Body of pancreas (tissue), 4 donors: ENCODE data around the gene RELL2. TPM values are rescaled to one million over a fixed set of nuclear protein-coding genes. Genes with fewer than 3 reads are reported as not detected.

Experiments used
- ATAC-seq: fragments of 150-250 bp; one replicate; pipeline ENCODE4 v1.9.1; 2016
- DNase-seq, 4 donors: peaks; one replicate each; pipeline ENCODE4 v3.0.0-alpha.2; 2019
- H3K27ac ChIP-seq, 4 donors: fragments of 200-600 bp; sonication (generic); 1 replicate in 3 of 4; 2 replicates in 1 of 4; pipeline versions ENCODE4 v1.5.1 to v1.6.1; 2016 to 2019; ENCODE audit warnings: mild to moderate bottlenecking in 1 of 4, mixed read lengths in 1 of 4, moderate library complexity in 1 of 4
- H3K27me3 ChIP-seq, 2 donors: fragments of 200-600 bp; sonication (generic); one replicate each; pipeline ENCODE4 v1.6.0; 2016; ENCODE audit warnings: mild to moderate bottlenecking in 1 of 2
- H3K36me3 ChIP-seq, 2 donors: fragments of 200-600 bp; sonication (generic); replicated peaks in 1 of 2; 2 replicates each; pipeline ENCODE4 v1.5.1; 2016; ENCODE audit warnings: low read depth in 2 of 2; ENCODE audit not compliant: insufficient read depth in 1 of 2
- H3K4me1 ChIP-seq: fragments of 200-600 bp; sonication (generic); one replicate; pipeline ENCODE4 v1.6.0; 2016
- H3K4me3 ChIP-seq, 2 donors: fragments of 200-600 bp; sonication (generic); 1 replicate in 1 of 2; 2 replicates in 1 of 2; pipeline ENCODE4 v1.5.1; 2016 to 2019
- H3K9me3 ChIP-seq, 3 donors: fragments of 200-600 bp; sonication (generic); 1 replicate in 2 of 3; 2 replicates in 1 of 3; pipeline ENCODE4 v1.5.1; 2016
- POLR2A ChIP-seq, 3 donors: fragments of 450-650 bp; IDR thresholded peaks; one replicate each; pipeline ENCODE4 v1.6.1; 2016; ENCODE audit warnings: antibody characterized with exemption in 3 of 3, mild to moderate bottlenecking in 2 of 3
- WGBS, 2 donors: methylation state at CpG; one replicate each; pipeline ENCODE4 v1.1.5; 2017; 5-methylcytosine and 5-hydroxymethylcytosine counted together
- intact Hi-C: fragments of 100-400 bp; cut with DNase I; formaldehyde crosslinking; loops from one replicate; pipeline ENCODE4 v1.15.1; 2023
- total RNA-seq, 2 donors: library from RNA; depleted of rRNA; stranded (reverse); fragments of >200 nt; gene quantifications; one replicate each; pipeline ENCODE4 v1.1.0, GENCODE V29; 2016
- TF ChIP-seq, protein P1 (sequence below), 7 experiments: fragments of 450-650 bp in 4 of 7; fragments of 200-600 bp in 3 of 7; sonication (generic) in 3 of 7; IDR thresholded peaks; one replicate each; pipeline ENCODE4 v1.5.1; 2016 to 2019; ENCODE audit warnings: antibody characterized with exemption in 7 of 7

Gene RELL2
- total RNA-seq, 2 donors from 2014 or later: 2.9 to 8.9 TPM

GRCh38 chr5:141657404-141657803, 20.6 kb downstream of the RELL2 start:
- Histone ChIP-seq H3K4me3 (no peak overlapping the region), H3K27me3 (no peaks in the 10 kb centered on the region), H3K27ac (no peak overlapping the region), H3K9me3 (no peaks in the 10 kb centered on the region), H3K4me1 (no peaks in the 10 kb centered on the region), H3K36me3 (no peaks in the 10 kb centered on the region)
- DNase-seq: no peak
- ATAC-seq: no peak
- intact Hi-C loops: no loop called here
- WGBS, 2 donors: 76 to 90% methylated on average over 1 of the region's 1 CpG
- TF ChIP-seq, protein P1, sequence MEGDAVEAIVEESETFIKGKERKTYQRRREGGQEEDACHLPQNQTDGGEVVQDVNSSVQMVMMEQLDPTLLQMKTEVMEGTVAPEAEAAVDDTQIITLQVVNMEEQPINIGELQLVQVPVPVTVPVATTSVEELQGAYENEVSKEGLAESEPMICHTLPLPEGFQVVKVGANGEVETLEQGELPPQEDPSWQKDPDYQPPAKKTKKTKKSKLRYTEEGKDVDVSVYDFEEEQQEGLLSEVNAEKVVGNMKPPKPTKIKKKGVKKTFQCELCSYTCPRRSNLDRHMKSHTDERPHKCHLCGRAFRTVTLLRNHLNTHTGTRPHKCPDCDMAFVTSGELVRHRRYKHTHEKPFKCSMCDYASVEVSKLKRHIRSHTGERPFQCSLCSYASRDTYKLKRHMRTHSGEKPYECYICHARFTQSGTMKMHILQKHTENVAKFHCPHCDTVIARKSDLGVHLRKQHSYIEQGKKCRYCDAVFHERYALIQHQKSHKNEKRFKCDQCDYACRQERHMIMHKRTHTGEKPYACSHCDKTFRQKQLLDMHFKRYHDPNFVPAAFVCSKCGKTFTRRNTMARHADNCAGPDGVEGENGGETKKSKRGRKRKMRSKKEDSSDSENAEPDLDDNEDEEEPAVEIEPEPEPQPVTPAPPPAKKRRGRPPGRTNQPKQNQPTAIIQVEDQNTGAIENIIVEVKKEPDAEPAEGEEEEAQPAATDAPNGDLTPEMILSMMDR (IDR thresholded peaks at IDR 0.05): no peak
- TF ChIP-seq POLR2A (IDR thresholded peaks at IDR 0.05): no peak

- no peak for ATAC-seq
- H3K27me3 ChIP-seq: no peaks in the 10 kb centered on the region
- WGBS, 2 donors: 60 to 67% methylated on average over 8 of the region's 8 CpGs
- H3K4me1 ChIP-seq: no peaks in the 10 kb centered on the region
- H3K27ac ChIP-seq: no peak overlapping the region
- intact Hi-C loops: no loop called here
- H3K36me3 ChIP-seq: no peaks in the 10 kb centered on the region
- no peak overlapping the region for H3K4me3 ChIP-seq
- no peak for TF ChIP-seq POLR2A (IDR thresholded peaks at IDR 0.05)
- no peak for DNase-seq
- no peaks in the 10 kb centered on the region for H3K9me3 ChIP-seq
Measured at GRCh38 chr5:141657937-141658545, 21.2 kb downstream of the RELL2 start.

- WGBS, 2 donors: 65 to 74% methylated on average over 12 to 17 of the region's 17 CpGs
- ATAC-seq (no peak), DNase-seq (no peak)
- H3K27ac ChIP-seq: no peak overlapping the region
- H3K4me3 ChIP-seq: no peak overlapping the region
- no peaks in the 10 kb centered on the region for H3K36me3 ChIP-seq
- TF ChIP-seq, protein P1 (IDR thresholded peaks at IDR 0.05): no peak
- intact Hi-C loops: no loop called here
- peaks cover 7% of the 10 kb centered on the region for H3K4me1 ChIP-seq
- no peaks in the 10 kb centered on the region for H3K9me3 ChIP-seq
- H3K27me3 ChIP-seq: no peaks in the 10 kb centered on the region
Measured at GRCh38 chr5:141662028-141662427, 25.2 kb downstream of the RELL2 start.

DNA sequence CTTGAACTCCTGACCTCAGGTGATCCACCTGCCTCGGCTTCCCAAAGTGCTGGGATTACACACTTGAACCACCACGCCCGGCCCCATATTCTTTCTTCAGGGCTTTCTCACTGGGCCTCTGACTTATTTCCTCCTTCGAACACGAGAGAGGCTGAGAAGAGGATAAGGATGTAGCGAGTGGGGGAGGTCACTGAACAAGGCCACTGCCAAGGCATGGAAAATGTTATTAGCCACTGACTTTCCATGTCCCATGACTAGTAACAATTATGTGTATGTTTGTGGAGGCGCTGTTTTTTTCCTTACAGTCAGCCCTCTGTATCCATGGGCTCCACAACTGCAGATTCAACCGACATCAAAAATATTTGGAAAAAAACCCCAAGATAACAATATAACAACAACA, 26.7 kb downstream of the RELL2 start:
- peaks cover 7% of the 10 kb centered on the region for H3K4me1 ChIP-seq
- intact Hi-C loops: no loop called here
- no peak overlapping the region for H3K4me3 ChIP-seq
- no peaks in the 10 kb centered on the region for H3K36me3 ChIP-seq
- TF ChIP-seq POLR2A (IDR thresholded peaks at IDR 0.05): no peak
- TF ChIP-seq, protein P1 (IDR thresholded peaks at IDR 0.05): no peak
- H3K9me3 ChIP-seq: no peaks in the 10 kb centered on the region
- no peaks in the 10 kb centered on the region for H3K27me3 ChIP-seq
- DNase-seq (no peak), ATAC-seq (no peak)
- WGBS, 2 donors: 73 to 78% methylated on average over 8 of the region's 8 CpGs
- no peak overlapping the region for H3K27ac ChIP-seq

GRCh38 chr5:141664733-141665461, 28.1 kb downstream of the RELL2 start:
- 4 to 20% methylated on average over 5 to 12 of the region's 13 CpGs for WGBS, 2 donors
- no peak for TF ChIP-seq POLR2A (IDR thresholded peaks at IDR 0.05)
- TF ChIP-seq, protein P1 (IDR thresholded peaks at IDR 0.05): peak; percentile 75 to 90 (median 87)
- no peak overlapping the region for H3K4me3 ChIP-seq
- H3K9me3 ChIP-seq: no peaks in the 10 kb centered on the region
- DNase-seq: peak; percentile 88 to 94 (median 90)
- H3K27me3 ChIP-seq: no peaks in the 10 kb centered on the region
- intact Hi-C loops: no loop called here
- ATAC-seq: peak; percentile 97
- peak overlapping the region in 1 of 4 donors; percentile 52 for H3K27ac ChIP-seq
- peaks cover 7% of the 10 kb centered on the region for H3K4me1 ChIP-seq
- H3K36me3 ChIP-seq: no peaks in the 10 kb centered on the region
